PFSK-1 (cell line): ENCODE data around the gene NOX4.

ENCODE experiments used
- FOXP2 ChIP-seq: optimal IDR thresholded peaks from 2 replicates; pipeline ENCODE3; 2011; ENCODE audit warnings: borderline replicate concordance, control low read depth, inconsistent platforms; ENCODE audit not compliant: insufficient read depth; ENCODE audit errors: extremely low read length, extremely low read depth
- POLR2AphosphoS5 ChIP-seq: IDR thresholded peaks from 2 replicates; pipeline ENCODE4 v1.6.1; 2012; ENCODE audit warnings: low read depth, mild to moderate bottlenecking, control low read depth, low read length, moderate library complexity
- SIN3A ChIP-seq: IDR thresholded peaks from 2 replicates; pipeline ENCODE4 v1.6.1; 2012; ENCODE audit warnings: mild to moderate bottlenecking, low read length, moderate library complexity, borderline replicate concordance; ENCODE audit not compliant: insufficient read depth
- TAF1 ChIP-seq: IDR thresholded peaks from 2 replicates; pipeline ENCODE4 v1.6.1; 2012; ENCODE audit warnings: low read length, control low read depth, borderline replicate concordance; ENCODE audit not compliant: insufficient read depth
- TF ChIP-seq, protein P1 (sequence below), 2 experiments: IDR thresholded peaks; 2 replicates each; pipeline versions ENCODE4 v1.6.1 to v1.8.0; 2011 to 2012; ENCODE audit warnings: low read depth in 2 of 2, low read length in 2 of 2, control low read depth in 1 of 2, inconsistent platforms in 1 of 2, mild to moderate bottlenecking in 1 of 2, moderate library complexity in 1 of 2; ENCODE audit not compliant: insufficient read depth in 1 of 2

NOX4 gene

DNA sequence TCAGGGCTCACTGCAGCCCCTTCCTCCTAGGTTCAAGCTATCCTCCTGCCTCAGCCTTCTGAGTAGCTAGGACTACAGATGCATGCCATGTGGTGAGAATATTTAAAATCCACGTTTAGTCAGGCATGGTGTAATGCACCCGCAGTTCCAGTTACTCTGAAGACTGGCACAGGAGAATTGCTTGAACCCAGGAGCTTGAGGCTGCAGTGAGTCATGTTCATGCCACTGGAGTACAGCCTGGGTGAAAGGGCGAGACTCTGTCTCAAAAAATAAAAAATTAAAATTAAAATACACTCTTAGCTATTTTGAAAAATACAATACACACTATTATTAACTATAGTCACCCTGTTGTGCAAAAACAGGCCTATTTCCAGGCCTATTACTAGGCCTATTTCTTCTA, 38.4 kb downstream of the NOX4 start:
- TF ChIP-seq POLR2AphosphoS5 (no peak), FOXP2 (no peak), TAF1 (no peak), SIN3A (no peak)
- TF ChIP-seq, protein P1, sequence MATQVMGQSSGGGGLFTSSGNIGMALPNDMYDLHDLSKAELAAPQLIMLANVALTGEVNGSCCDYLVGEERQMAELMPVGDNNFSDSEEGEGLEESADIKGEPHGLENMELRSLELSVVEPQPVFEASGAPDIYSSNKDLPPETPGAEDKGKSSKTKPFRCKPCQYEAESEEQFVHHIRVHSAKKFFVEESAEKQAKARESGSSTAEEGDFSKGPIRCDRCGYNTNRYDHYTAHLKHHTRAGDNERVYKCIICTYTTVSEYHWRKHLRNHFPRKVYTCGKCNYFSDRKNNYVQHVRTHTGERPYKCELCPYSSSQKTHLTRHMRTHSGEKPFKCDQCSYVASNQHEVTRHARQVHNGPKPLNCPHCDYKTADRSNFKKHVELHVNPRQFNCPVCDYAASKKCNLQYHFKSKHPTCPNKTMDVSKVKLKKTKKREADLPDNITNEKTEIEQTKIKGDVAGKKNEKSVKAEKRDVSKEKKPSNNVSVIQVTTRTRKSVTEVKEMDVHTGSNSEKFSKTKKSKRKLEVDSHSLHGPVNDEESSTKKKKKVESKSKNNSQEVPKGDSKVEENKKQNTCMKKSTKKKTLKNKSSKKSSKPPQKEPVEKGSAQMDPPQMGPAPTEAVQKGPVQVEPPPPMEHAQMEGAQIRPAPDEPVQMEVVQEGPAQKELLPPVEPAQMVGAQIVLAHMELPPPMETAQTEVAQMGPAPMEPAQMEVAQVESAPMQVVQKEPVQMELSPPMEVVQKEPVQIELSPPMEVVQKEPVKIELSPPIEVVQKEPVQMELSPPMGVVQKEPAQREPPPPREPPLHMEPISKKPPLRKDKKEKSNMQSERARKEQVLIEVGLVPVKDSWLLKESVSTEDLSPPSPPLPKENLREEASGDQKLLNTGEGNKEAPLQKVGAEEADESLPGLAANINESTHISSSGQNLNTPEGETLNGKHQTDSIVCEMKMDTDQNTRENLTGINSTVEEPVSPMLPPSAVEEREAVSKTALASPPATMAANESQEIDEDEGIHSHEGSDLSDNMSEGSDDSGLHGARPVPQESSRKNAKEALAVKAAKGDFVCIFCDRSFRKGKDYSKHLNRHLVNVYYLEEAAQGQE (IDR thresholded peaks at IDR 0.05; ENCODE audit: insufficient read depth in 1 of 2, low read depth in 2 of 2, low read length in 2 of 2) = no peak

DNA sequence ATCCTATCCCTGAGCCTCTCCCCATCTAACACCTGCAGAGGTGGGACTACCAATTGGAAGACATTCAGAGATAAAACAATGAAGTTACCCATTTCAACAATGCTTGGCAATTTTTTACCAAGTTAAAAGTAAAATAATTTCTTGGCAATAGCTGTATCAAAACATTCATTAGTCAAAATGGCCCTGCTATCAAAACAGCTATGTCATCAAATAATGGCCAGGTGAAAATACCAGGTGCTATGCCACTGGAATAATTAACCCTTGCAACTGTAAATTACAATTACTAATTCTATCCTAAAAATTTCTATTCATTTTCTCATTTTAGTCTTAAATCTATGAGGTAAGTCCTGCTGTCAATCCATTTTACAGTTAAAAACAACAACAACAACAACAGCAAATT, 43.3 kb downstream of the NOX4 start:
- TF ChIP-seq FOXP2 = no peak
- TF ChIP-seq, protein P1 (IDR thresholded peaks at IDR 0.05; ENCODE audit: insufficient read depth in 1 of 2, low read depth in 2 of 2, low read length in 2 of 2) = no peak
- TF ChIP-seq POLR2AphosphoS5 = no peak
- TF ChIP-seq SIN3A = no peak
- TF ChIP-seq TAF1 = no peak

DNA sequence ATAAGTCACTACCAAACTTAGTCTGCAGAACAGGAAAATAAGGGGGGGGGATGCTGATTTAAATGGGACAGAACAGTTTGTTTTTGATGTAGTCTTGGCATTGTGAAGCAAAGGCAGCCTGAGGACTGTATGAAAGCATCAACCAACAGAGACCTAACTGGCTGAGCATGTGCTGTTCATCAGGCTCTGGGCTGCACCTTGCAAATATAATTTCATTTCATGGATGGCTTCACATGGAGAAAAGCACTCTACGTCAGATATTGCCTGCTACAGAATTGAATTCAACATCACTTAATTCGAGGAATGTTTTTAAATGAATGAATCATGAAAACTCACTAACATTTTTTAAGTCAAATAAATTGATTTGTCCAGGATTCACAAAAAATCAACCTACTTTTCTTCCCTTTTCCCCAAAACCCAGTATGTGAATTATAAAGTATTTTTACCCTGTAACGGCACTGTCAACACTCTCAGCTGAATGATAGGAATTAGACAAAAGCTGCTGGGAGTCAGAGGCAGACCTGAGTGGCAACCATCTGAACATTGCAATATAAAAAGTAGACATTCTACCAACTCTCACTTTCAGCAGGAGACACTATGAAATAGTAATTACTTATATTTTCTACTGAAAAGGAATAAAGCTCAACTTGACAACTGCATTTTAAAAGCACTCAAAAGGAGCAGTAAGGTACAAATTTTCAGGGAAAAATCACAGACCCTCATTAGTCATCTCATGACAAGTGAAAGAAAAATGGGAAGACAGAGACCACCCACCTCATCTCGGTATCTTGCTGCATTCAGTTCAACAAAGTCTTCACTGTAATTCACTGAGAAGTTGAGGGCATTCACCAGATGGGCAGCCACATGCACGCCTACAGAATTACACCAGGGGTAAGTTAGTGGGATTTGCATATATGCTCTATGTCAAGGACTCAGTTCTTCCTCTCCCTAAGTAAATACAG, 47.5 kb downstream of the NOX4 start:
- no peak for TF ChIP-seq SIN3A
- TF ChIP-seq FOXP2 = no peak

DNA sequence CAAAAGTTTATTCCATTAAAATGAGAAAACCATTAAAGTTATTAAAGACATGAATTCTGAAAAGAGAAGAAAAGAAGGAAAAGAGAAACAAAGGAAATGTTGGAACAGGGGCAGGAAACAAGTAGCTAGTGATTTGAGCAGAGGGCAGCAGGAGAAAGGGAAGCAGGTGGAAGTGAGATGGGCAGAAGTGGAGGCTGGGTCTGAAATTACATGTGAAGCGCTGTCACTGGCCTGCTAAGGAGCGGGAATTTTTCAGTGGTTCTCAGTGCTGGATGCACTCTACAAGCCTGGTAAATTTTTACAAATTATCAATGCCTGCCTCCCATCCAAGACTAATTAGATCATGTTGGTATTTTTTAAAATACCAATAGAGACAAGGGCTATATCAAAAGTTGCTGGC, 48.4 kb downstream of the NOX4 start:
- no peak for TF ChIP-seq TAF1

DNA sequence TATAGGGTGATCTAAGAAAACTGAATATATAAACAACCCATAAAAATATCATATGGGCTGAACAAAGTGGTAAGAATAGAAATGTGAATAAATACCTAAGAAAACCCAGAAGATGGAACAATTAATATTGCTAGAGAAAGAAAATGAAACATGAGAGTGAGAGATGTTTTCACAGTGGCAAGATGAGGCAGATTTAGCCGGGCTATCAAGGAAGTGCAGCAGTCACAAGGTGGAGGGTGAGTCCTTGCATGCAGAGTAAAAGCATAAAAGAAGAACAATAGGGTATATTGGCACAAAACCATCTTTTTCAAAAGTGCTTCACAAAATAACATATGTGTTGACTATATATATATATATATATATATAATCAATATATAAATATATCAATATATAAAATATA, 49.6 kb downstream of the NOX4 start:
- TF ChIP-seq SIN3A (no peak), POLR2AphosphoS5 (no peak), FOXP2 (no peak), TAF1 (no peak)
- TF ChIP-seq, protein P1 (IDR thresholded peaks at IDR 0.05; ENCODE audit: insufficient read depth in 1 of 2, low read depth in 2 of 2, low read length in 2 of 2) = no peak

DNA sequence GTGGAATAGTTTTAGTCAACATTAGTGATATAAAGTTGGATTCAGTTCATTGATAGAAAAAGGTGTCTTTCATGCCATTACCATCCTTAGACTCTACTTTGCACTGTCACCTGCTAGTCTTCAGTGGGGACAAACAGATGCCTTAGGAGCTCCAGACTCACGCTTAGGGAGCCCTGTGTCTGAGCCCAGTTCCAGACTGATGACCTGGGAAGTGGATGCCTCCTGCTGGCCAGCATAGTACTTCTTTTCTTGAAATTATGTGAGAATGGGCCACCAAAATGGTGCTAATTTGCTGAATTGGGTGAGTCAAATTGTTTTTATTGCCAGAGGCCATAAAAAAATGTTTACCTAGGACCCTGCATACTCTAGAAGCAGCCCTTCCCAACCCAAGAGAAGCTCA, 53.9 kb downstream of the NOX4 start:
- TF ChIP-seq POLR2AphosphoS5 (no peak), FOXP2 (no peak), SIN3A (no peak), TAF1 (no peak)
- TF ChIP-seq, protein P1 (IDR thresholded peaks at IDR 0.05; ENCODE audit: insufficient read depth in 1 of 2, low read depth in 2 of 2, low read length in 2 of 2) = no peak
